WTC11 (cell line): ENCODE measurements around the gene GALK1. TPM values are rescaled to one million over a fixed set of nuclear protein-coding genes. Genes with fewer than 3 reads are reported as not detected.

Experiments
- ATAC-seq: fragments of 200-7000 bp; cut with Tn5 transposase; 2 replicates; pipeline ENCODE4 v1.10.0; 2021; ENCODE audit warnings: mild to moderate bottlenecking, moderate library complexity
- CTCF ChIA-PET: fragments of 300-600 bp; sonication (Branson Sonifier 250); formaldehyde crosslinking; loops from one replicate; lab custom pipeline; 2021; ENCODE audit warnings: antibody characterized with exemption; lab: Charles Lee
- POLR2A ChIA-PET: fragments of 350-600 bp; sonication (Branson Sonifier 250); formaldehyde crosslinking; loops from one replicate; lab custom pipeline; 2021; ENCODE audit warnings: antibody characterized with exemption; lab: Charles Lee
- DNase-seq: peaks from one replicate; pipeline ENCODE4 v3.0.0; 2021; ENCODE audit warnings: low spot score
- H3K27ac Mint-ChIP-seq: 2 replicates; pipeline ENCODE4 v1.8.0; 2021; ENCODE audit warnings: mixed read lengths
- H3K27me3 Mint-ChIP-seq: 2 replicates; pipeline ENCODE4 v1.8.0; 2021; ENCODE audit warnings: low read depth, mild to moderate bottlenecking, moderate library complexity, mixed read lengths
- H3K36me3 Mint-ChIP-seq: 2 replicates; pipeline ENCODE4 v1.8.0; 2021; ENCODE audit warnings: mixed read lengths
- H3K4me1 Mint-ChIP-seq: 2 replicates; pipeline ENCODE4 v1.8.0; 2022; ENCODE audit warnings: mixed read lengths
- H3K4me3 Mint-ChIP-seq: 2 replicates; pipeline ENCODE4 v1.8.0; 2021; ENCODE audit warnings: mild to moderate bottlenecking, moderate library complexity, mixed read lengths
- H3K9me3 Mint-ChIP-seq: 2 replicates; pipeline ENCODE4 v1.8.0; 2021; ENCODE audit warnings: mixed read lengths
- AR ChIP-seq: fragments of 250-450 bp; sonication (Bioruptor Pico); IDR thresholded peaks from 2 replicates; pipeline ENCODE4 v1.9.0; 2021; ENCODE audit warnings: mild to moderate bottlenecking
- ATF1 ChIP-seq: sonication (generic); formaldehyde crosslinking; IDR thresholded peaks from 2 replicates; pipeline ENCODE4 v1.8.1; 2023; ENCODE audit warnings: mild to moderate bottlenecking, moderate library complexity, missing genetic modification reagents
- ATF3 ChIP-seq: sonication (generic); formaldehyde crosslinking; conservative IDR thresholded peaks from 2 replicates; pipeline ENCODE4 v1.8.1; 2022; ENCODE audit warnings: mild to moderate bottlenecking, missing genetic modification reagents
- CREM ChIP-seq: sonication (generic); formaldehyde crosslinking; IDR thresholded peaks from 2 replicates; pipeline ENCODE4 v1.8.1; 2022; ENCODE audit warnings: mild to moderate bottlenecking, missing genetic modification reagents, moderate library complexity
- CTCF ChIP-seq: fragments of 200-600 bp; IDR thresholded peaks from 2 replicates; pipeline ENCODE4 v1.8.0; 2022; ENCODE audit warnings: antibody characterized with exemption
- FOXP1 ChIP-seq: sonication (generic); formaldehyde crosslinking; IDR thresholded peaks from 2 replicates; pipeline ENCODE4 v1.8.0; 2022; ENCODE audit warnings: missing genetic modification reagents, mild to moderate bottlenecking, moderate library complexity, borderline replicate concordance
- FOXP4 ChIP-seq: sonication (generic); formaldehyde crosslinking; IDR thresholded peaks from 2 replicates; pipeline ENCODE4 v1.8.0; 2022; ENCODE audit warnings: mild to moderate bottlenecking, missing genetic modification reagents
- GABPB1 ChIP-seq: sonication (generic); formaldehyde crosslinking; IDR thresholded peaks from 2 replicates; pipeline ENCODE4 v1.8.1; 2023; ENCODE audit warnings: mild to moderate bottlenecking, missing genetic modification reagents
- HMGXB4 ChIP-seq: sonication (generic); formaldehyde crosslinking; IDR thresholded peaks from 2 replicates; pipeline ENCODE4 v1.8.1; 2023; ENCODE audit warnings: mild to moderate bottlenecking, moderate library complexity, missing genetic modification reagents
- MYBL2 ChIP-seq: sonication (generic); formaldehyde crosslinking; IDR thresholded peaks from 2 replicates; pipeline ENCODE4 v1.8.1; 2023; ENCODE audit warnings: mild to moderate bottlenecking, moderate library complexity, missing genetic modification reagents
- NR2C2 ChIP-seq: sonication (generic); formaldehyde crosslinking; IDR thresholded peaks from 2 replicates; pipeline ENCODE4 v1.8.0; 2022; ENCODE audit warnings: mild to moderate bottlenecking, missing genetic modification reagents
- PRRX2 ChIP-seq: fragments of 250-450 bp; sonication (Bioruptor Pico); IDR thresholded peaks from 2 replicates; pipeline ENCODE4 v1.8.0; 2021; ENCODE audit warnings: mild to moderate bottlenecking
- TCF7 ChIP-seq: sonication (generic); formaldehyde crosslinking; IDR thresholded peaks from 2 replicates; pipeline ENCODE4 v1.8.0; 2022; ENCODE audit warnings: mild to moderate bottlenecking, low read depth, missing genetic modification reagents, moderate library complexity
- ZNF263 ChIP-seq: sonication (generic); formaldehyde crosslinking; IDR thresholded peaks from 2 replicates; pipeline ENCODE4 v1.8.1; 2022; ENCODE audit warnings: low read depth, mild to moderate bottlenecking, moderate library complexity, missing genetic modification reagents
- ZNF281 ChIP-seq: sonication (generic); formaldehyde crosslinking; IDR thresholded peaks from 2 replicates; pipeline ENCODE4 v1.8.0; 2023; ENCODE audit warnings: mild to moderate bottlenecking, missing genetic modification reagents
- ZNF317 ChIP-seq: sonication (generic); formaldehyde crosslinking; IDR thresholded peaks from 2 replicates; pipeline ENCODE4 v1.8.1; 2023; ENCODE audit warnings: low read depth, mild to moderate bottlenecking, moderate library complexity, missing genetic modification reagents, borderline replicate concordance
- ZNF423 ChIP-seq: fragments of 250-450 bp; sonication (Bioruptor Pico); IDR thresholded peaks from 2 replicates; pipeline ENCODE4 v2.1.2; 2022; ENCODE audit warnings: mild to moderate bottlenecking, moderate library complexity
- ZNF671 ChIP-seq: fragments of 250-450 bp; sonication (Bioruptor Pico); IDR thresholded peaks from 2 replicates; pipeline ENCODE4 v1.8.0; 2021; ENCODE audit warnings: mild to moderate bottlenecking
- ZSCAN18 ChIP-seq: fragments of 250-450 bp; sonication (Bioruptor Pico); IDR thresholded peaks from 2 replicates; pipeline ENCODE4 v2.1.2; 2022; ENCODE audit warnings: mild to moderate bottlenecking, moderate library complexity
- total RNA-seq: library from RNA; stranded (reverse); gene quantifications from 3 replicates; pipeline ENCODE4 v1.2.3, GENCODE V29; 2021
- TF ChIP-seq, protein P1 (sequence below): fragments of 250-450 bp; sonication (Bioruptor Pico); IDR thresholded peaks from 2 replicates; pipeline ENCODE4 v1.8.0; 2021; ENCODE audit warnings: mild to moderate bottlenecking

The GALK1 gene
- total RNA-seq, 1 experiment from 2014 or later: 42.2 TPM

- TF ChIP-seq, protein P1, sequence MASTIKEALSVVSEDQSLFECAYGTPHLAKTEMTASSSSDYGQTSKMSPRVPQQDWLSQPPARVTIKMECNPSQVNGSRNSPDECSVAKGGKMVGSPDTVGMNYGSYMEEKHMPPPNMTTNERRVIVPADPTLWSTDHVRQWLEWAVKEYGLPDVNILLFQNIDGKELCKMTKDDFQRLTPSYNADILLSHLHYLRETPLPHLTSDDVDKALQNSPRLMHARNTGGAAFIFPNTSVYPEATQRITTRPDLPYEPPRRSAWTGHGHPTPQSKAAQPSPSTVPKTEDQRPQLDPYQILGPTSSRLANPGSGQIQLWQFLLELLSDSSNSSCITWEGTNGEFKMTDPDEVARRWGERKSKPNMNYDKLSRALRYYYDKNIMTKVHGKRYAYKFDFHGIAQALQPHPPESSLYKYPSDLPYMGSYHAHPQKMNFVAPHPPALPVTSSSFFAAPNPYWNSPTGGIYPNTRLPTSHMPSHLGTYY (CRISPR knock-in tag): no peak
- TF ChIP-seq ZNF281 (CRISPR knock-in tag) (no peak), GABPB1 (CRISPR knock-in tag) (no peak), ATF3 (CRISPR knock-in tag) (no peak), ZNF671 (CRISPR knock-in tag) (no peak), MYBL2 (CRISPR knock-in tag) (no peak), ATF1 (CRISPR knock-in tag) (no peak)
These were observed 38.9 kb upstream of the GALK1 start (continued) for GRCh38 chr17:75803883-75804282.

GRCh38 chr17:75799402-75799801 is 34.4 kb upstream of the GALK1 start:
- CTCF ChIA-PET: interaction anchor here (1.1 to 2.5 kb wide), 5 partner anchors 13 to 167 kb away, joined by 3 to 10 read pairs (median 3); no protein-coding TSS in a partner anchor
- DNase-seq (no peak), ATAC-seq (no peak)
- Mint-ChIP-seq H3K4me1 (no peaks in the 10 kb centered on the region), H3K27ac (peak overlapping the region; percentile 85; the same call in 1 of the 2 replicates), H3K9me3 (no peaks in the 10 kb centered on the region), H3K27me3 (no peaks in the 10 kb centered on the region), H3K4me3 (no peak overlapping the region), H3K36me3 (peaks cover 36% of the 10 kb centered on the region)
- TF ChIP-seq AR: no peak
- no peak for TF ChIP-seq TCF7 (CRISPR knock-in tag)
- TF ChIP-seq ZNF423 (CRISPR knock-in tag): no peak
- no peak for TF ChIP-seq PRRX2 (CRISPR knock-in tag)
- no peak for TF ChIP-seq FOXP1
- no peak for TF ChIP-seq ZSCAN18 (CRISPR knock-in tag)
- no peak for TF ChIP-seq ZNF317
- TF ChIP-seq NR2C2 (CRISPR knock-in tag): no peak
- TF ChIP-seq CTCF: no peak
- TF ChIP-seq CREM: no peak
- TF ChIP-seq ZNF263 (CRISPR knock-in tag): no peak
- no peak for TF ChIP-seq HMGXB4 (CRISPR knock-in tag)
- TF ChIP-seq FOXP4: no peak
- POLR2A ChIA-PET: interaction anchor here (0.7 kb wide), 1 partner anchor 27 kb away, joined by 3 read pairs; no protein-coding TSS in a partner anchor
